ENCODE results near the gene EIF4G3.
"Not testable (repeated sequence)": the region's sequence is repeated elsewhere in the genome, so short reads cannot be mapped to it uniquely, and the experiment has no call there.

- TF ChIP-seq CTCF, POLR2A (IDR thresholded peaks at IDR 0.05): not testable (repeated sequence)
Measured at GRCh38 chr1:21201238-21201637, 24.5 kb upstream of the EIF4G3 start.

Measured in esophagus squamous epithelium (tissue), 4 donors.